ENCODE results near the gene MIGA2. TPM values are rescaled to one million over a fixed set of nuclear protein-coding genes. Genes with fewer than 3 reads are reported as not detected.

Gene MIGA2
- total RNA-seq, 2 experiments from 2014 or later, result 34.6 to 35.8 TPM

- ATAC-seq, result no peak
- Mint-ChIP-seq H3K9me3 (no peaks in the 10 kb centered on the region), H3K27ac (no peak overlapping the region), H3K36me3 (ENCODE audit: low read depth) (peaks cover 16% of the 10 kb centered on the region), H3K27me3 (no peaks in the 10 kb centered on the region), H3K4me1 (ENCODE audit: low read depth) (peaks cover under 1% of the 10 kb centered on the region), H3K4me3 (no peak overlapping the region)
- intact Hi-C loops (cut with micrococcal nuclease), result no loop called here
- no peak for DNase-seq
- ChIA-PET CTCF (no interaction called here), POLR2A (no interaction called here)
- TF ChIP-seq CTCF (IDR thresholded peaks at IDR 0.05), result no peak
These were observed 26.6 kb downstream of the MIGA2 start for GRCh38 chr9:129063061-129063460.

- H3K9me3 Mint-ChIP-seq, result no peaks in the 10 kb centered on the region
- no peak overlapping the region for H3K4me3 Mint-ChIP-seq
- ChIA-PET CTCF (no interaction called here), POLR2A (interaction anchor here (2.3 kb wide), 1 partner anchor 17 kb away, joined by 6 read pairs; no protein-coding TSS in a partner anchor)
- peaks cover 21% of the 10 kb centered on the region for H3K36me3 Mint-ChIP-seq (ENCODE audit: low read depth)
- no peaks in the 10 kb centered on the region for H3K27me3 Mint-ChIP-seq
- H3K27ac Mint-ChIP-seq, result no peak overlapping the region
- intact Hi-C loops (cut with micrococcal nuclease), result no loop called here
- no peak for ATAC-seq
- DNase-seq, result no peak
- TF ChIP-seq CTCF (IDR thresholded peaks at IDR 0.05), result no peak
- peaks cover 14% of the 10 kb centered on the region for H3K4me1 Mint-ChIP-seq (ENCODE audit: low read depth)
These were observed 28.1 kb downstream of the MIGA2 start for GRCh38 chr9:129064499-129064908.

GRCh38 chr9:129068110-129068509 lies 31.7 kb downstream of the MIGA2 start:
- Mint-ChIP-seq H3K27ac (peak overlapping the region; percentile 85), H3K27me3 (no peaks in the 10 kb centered on the region), H3K9me3 (no peaks in the 10 kb centered on the region), H3K36me3 (ENCODE audit: low read depth) (peaks cover 19% of the 10 kb centered on the region), H3K4me1 (ENCODE audit: low read depth) (peaks cover 37% of the 10 kb centered on the region), H3K4me3 (peak overlapping the region; percentile 62)
- ATAC-seq (no peak), DNase-seq (no peak)
- CTCF ChIA-PET, result interaction anchor here (1.1 to 1.8 kb wide), 3 partner anchors 12 to 40 kb away, joined by 3 to 6 read pairs (median 5); partner anchors contain the start of genes DOLPP1 and SH3GLB2
- no peak for TF ChIP-seq CTCF (IDR thresholded peaks at IDR 0.05)
- intact Hi-C loops (cut with micrococcal nuclease), result no loop called here
- POLR2A ChIA-PET, result interaction anchor here (0.8 to 1.3 kb wide), 4 partner anchors 12 to 572 kb away, joined by 3 to 5 read pairs (median 4); partner anchors contain the start of gene PTPA

- peak overlapping the region; percentile 85 for H3K27ac Mint-ChIP-seq
- DNase-seq (peak; percentile 87), ATAC-seq (peak; percentile 92)
- intact Hi-C loops (cut with micrococcal nuclease), result no loop called here
- H3K9me3 Mint-ChIP-seq, result no peaks in the 10 kb centered on the region
- H3K4me1 Mint-ChIP-seq (ENCODE audit: low read depth), result peaks cover 43% of the 10 kb centered on the region
- no peaks in the 10 kb centered on the region for H3K27me3 Mint-ChIP-seq
- TF ChIP-seq CTCF (IDR thresholded peaks at IDR 0.05), result no peak
- H3K4me3 Mint-ChIP-seq, result peak overlapping the region; percentile 62
- POLR2A ChIA-PET, result interaction anchor here (0.8 to 1.5 kb wide), 7 partner anchors 10 to 45 kb away, joined by 3 to 5 read pairs (median 3); partner anchors contain the start of genes DOLPP1 and SH3GLB2
- CTCF ChIA-PET, result interaction anchor here (1.3 to 1.8 kb wide), 2 partner anchors 12 to 41 kb away, joined by 3 to 5 read pairs; partner anchors contain the start of genes DOLPP1 and SH3GLB2
- H3K36me3 Mint-ChIP-seq (ENCODE audit: low read depth), result peaks cover 18% of the 10 kb centered on the region
These were observed 32.8 kb downstream of the MIGA2 start for GRCh38 chr9:129068990-129069861.
